ENCODE measurements around the gene TTLL1.

Gene TTLL1

DNA sequence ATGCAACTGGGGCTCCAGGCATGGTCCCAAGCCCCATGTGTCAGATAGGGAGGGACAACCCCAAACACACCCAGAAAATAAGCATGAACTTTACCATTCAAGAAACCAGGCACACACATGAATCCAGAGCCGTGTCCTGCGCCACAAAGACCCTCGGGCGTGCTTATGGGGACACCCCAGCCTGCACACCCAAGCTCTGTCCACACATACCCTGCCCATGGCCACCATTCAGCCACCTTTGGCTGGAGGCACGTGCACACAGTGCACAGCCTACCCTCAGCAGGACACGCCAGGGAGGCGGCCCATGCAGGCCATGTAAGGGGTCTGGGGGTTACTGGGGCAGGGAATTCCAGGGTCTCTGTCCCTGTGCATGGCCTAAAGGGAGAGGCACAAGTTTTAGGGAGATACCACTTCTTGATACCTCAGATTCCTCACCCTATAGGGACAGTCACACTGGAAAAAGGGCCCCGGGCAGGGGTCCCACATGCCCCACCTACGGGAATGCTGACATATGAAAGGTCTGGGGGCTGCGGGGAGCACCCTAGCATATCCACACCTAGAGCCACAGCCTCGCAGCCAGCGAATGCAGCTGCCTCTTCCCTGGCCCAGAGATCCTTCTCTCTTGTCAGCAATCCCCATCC is 94.8 kb downstream of the TTLL1 start:
- no peak for DNase-seq (ENCODE audit: low read depth in 2 of 2)

DNA sequence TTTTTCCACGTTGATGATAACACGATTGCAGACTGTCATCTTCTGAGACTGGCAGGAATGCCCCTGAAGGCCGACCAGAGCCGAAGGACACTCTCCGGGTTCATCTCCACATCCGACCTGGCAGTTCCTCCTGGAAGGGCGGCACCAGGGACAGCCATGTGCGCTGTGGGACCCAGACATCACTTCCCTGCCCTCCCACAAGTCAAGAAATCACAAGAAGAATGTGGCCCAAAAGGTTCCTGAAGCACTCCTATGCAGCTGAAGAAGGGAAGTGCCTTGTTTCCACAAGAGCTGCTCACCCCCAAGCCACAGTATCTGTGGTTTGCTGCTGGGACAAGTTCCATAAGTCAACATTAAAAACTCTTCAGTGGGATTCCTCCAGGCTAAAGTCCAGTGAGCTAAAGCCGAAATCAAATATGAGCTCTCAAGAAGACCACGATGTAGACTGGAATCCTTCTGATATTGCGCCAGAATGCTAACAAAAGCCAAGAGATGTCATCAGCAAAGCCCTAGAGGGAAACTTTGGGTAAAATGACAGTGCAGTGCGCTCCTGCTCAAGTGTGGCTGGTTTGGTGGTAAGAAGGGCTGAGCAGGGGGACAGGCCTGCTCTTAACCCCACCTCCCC is 95.4 kb downstream of the TTLL1 start:
- no peak for DNase-seq (ENCODE audit: low read depth in 2 of 2)

DNA sequence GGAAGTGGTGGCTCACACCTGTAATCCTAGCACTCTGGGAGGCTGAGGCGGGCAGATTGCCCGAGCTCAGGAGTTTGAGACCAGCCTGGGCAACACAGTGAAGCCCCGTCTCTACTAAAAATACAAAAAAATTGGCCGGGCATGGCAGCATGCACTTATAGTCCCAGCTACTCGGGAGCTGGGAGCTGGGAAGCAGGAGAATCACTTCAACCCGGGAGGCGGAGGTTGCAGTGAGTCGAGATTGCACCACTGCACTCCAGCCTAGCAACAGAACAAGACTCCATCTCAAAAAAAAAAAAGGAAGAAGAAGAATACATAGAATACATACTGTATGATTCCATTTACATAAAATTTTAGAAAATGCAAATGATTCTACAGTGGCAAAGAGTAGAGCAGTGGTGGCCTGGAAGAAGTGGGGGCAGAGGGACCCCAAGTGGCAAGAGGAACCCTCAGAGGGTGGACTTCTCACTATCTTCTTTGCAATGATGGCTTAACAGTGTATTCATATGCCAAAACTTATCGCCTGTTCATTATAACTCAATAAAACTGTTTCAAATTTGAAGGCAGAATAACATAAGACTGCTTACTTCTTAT is 96.2 kb downstream of the TTLL1 start:
- DNase-seq (ENCODE audit: low read depth in 2 of 2): no peak

DNA sequence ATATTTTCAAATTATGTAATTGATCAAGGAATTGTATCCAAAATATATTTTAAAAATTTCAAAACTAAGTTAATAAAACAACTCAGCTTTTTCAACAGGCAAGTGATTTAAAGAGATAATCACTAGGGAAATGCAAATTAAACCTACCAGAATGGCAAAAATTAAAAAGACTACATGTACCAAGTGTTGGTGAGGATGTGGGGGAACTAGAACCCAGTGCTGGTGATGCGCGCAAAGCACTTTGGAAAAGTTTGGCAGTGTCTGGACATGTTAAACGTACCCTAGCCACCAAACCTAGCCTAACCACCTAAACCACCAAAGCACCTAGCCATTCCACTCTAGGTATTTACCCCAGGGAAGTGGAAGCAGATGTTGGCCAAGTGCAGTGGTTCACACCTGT is 97.1 kb downstream of the TTLL1 start:
- DNase-seq (ENCODE audit: low read depth in 2 of 2): no peak

DNA sequence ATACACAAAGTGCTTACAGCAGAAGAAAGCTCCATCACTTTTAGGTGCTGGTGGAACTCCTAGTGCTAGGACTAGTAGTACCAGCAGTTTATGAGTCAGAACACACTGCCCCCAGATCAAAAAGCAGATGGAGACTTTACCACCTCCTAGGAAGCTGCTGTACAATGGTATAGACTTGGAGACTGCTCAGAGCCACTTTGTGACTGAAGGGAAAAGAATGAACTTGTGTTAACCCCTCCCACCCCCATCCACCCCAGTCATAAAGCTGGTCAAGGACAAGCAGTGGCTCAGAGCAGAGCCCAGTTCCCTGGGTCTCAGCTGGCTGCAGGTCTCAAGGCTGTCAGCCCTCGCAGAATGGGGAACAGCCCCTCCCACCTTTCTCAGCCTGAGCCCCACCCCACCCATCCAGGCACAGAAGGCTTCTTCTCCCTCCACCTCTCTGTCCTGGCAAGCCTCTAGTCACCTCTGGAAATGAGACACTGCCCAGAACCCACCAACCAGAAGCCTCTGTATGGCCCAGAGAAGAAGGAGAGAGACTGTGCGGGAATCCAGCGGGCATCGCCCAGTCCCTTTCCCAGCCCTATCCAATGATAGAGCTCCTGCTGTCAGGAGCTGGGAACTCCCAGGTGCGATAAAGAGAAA is 98.1 kb downstream of the TTLL1 start:
- DNase-seq (ENCODE audit: low read depth in 2 of 2): no peak

DNA sequence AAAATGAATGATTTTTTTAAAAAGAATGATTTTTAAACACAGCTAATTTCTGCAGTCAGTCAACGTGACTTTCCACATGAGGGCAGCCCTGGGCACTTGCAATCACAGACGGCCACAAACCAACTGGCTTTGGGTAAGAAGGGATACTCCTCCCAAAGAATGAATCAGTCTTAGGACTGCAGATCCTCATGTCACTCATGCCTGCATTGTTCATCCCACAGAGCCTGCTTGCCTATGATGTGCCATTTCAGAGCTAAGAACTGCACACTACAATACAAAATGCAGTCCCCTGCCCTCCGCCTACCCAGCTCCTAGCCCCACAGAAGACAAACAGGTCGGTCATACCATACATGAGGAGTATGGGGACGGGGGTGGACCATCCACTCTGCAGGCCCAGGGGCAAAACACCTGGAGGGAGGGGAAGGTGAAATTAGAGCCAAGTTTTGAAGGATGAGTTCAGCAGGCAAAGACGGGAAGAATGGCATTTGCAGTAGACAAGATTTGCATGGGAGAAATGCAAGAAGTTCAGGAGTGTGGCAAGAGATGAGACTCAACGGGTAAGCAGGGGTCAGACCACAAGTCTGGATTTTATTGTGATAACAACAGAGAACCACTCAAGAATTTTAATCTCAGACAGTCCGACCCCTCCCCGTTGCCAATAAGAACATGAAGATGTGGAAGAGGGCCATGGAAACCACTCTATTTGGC is 98.9 kb downstream of the TTLL1 start:
- DNase-seq (ENCODE audit: low read depth in 2 of 2): no peak
